Heart right ventricle (tissue), 16 donors: Measurements from ENCODE around the gene DNAJC15. TPM values are rescaled to one million over a fixed set of nuclear protein-coding genes. Genes with fewer than 3 reads are reported as not detected.
"Not testable (repeated sequence)": the region's sequence is repeated elsewhere in the genome, so short reads cannot be mapped to it uniquely, and the experiment has no call there.

Experiments used
- ATAC-seq, 8 donors: fragments of 200-7000 bp; cut with Tn5 transposase; one replicate each; pipeline ENCODE4 v1.9.1; 2020; ENCODE audit warnings: mild to moderate bottlenecking in 8 of 8, moderate library complexity in 8 of 8, moderate number of reproducible peaks in 1 of 8
- DNase-seq, 2 donors: peaks; one replicate each; pipeline ENCODE4 v3.0.0-alpha.2; 2020
- H3K27ac ChIP-seq, 10 donors: fragments of 200-600 bp; sonication (generic) in 2 of 10; one replicate each; pipeline versions ENCODE4 v1.5.0 to v1.8.0; 2020 to 2022; ENCODE audit warnings: mild to moderate bottlenecking in 3 of 10
- H3K27me3 ChIP-seq, 7 donors: fragments of 200-600 bp; one replicate each; pipeline ENCODE4 v1.8.0; 2021 to 2022; ENCODE audit warnings: mild to moderate bottlenecking in 2 of 7
- H3K36me3 ChIP-seq, 9 donors: fragments of 200-600 bp; sonication (generic) in 1 of 9; one replicate each; pipeline versions ENCODE4 v1.5.0 to v1.8.0; 2020 to 2022; ENCODE audit warnings: mild to moderate bottlenecking in 2 of 9
- H3K4me1 ChIP-seq, 9 donors: fragments of 200-600 bp; sonication (generic) in 1 of 9; one replicate each; pipeline versions ENCODE4 v1.5.0 to v1.8.0; 2020 to 2022; ENCODE audit warnings: mild to moderate bottlenecking in 4 of 9
- H3K4me3 ChIP-seq, 10 donors: fragments of 200-600 bp; sonication (generic) in 2 of 10; one replicate each; pipeline versions ENCODE4 v1.5.0 to v1.8.0; 2020 to 2022; ENCODE audit warnings: mild to moderate bottlenecking in 7 of 10, moderate library complexity in 2 of 10
- H3K9me3 ChIP-seq, 11 donors: fragments of 200-600 bp in 10 of 11; sonication (generic) in 2 of 11; one replicate each; pipeline versions ENCODE4 v1.5.0 to v1.8.0; 2013 to 2022; ENCODE audit warnings: mild to moderate bottlenecking in 2 of 11, control low read depth in 1 of 11, moderate library complexity in 1 of 11
- WGBS, 2 donors: extraction: QIAGEN DNeasy Blood & Tissue Kit; methylation state at CpG; one replicate each; pipeline ENCODE4 v1.1.7; 2013; ENCODE audit warnings: inconsistent platforms in 1 of 2; 5-methylcytosine and 5-hydroxymethylcytosine counted together
- intact Hi-C, 10 donors: fragments of 100-400 bp; cut with DNase I; formaldehyde crosslinking; loops; one replicate each; pipeline versions ENCODE4 v1.11.1 to v1.14.2; 2022
- polyA plus RNA-seq, 2 donors: library from polyadenylated mRNA; stranded (reverse); fragments of 200-250 nt; gene quantifications; one replicate each; pipeline ENCODE4 v1.2.3, GENCODE V29; 2013
- total RNA-seq, 10 donors: library from RNA; stranded (reverse); fragmentation: NEBNext Ultra II Directional in 3 of 10; extraction: Animal tissue kit (Norgen Biotek cat#: 25700) in 3 of 10; gene quantifications; one replicate each; pipeline versions ENCODE4 v1.2.1 to v1.2.4, GENCODE V29; 2021 to 2023
- TF ChIP-seq, protein P1 (sequence below), 9 donors: fragments of 200-600 bp; sonication (generic) in 2 of 9; IDR thresholded peaks; one replicate each; pipeline versions ENCODE4 v1.5.0 to v1.8.0; 2021 to 2022; ENCODE audit warnings: antibody characterized with exemption in 9 of 9, mild to moderate bottlenecking in 5 of 9, moderate library complexity in 1 of 9
- donor health status: Arrhythmogenic right ventricular cardiomyopathy.
- donor health status: ischemic (EF 13 %, LVEDD 7.1; RV severe dilation, severe dysfunction).
- donor health status: healthy with polysubstance abuse.
- donor health status: DM: no; HTN: yes; CAD: no.
- donor health status: DM: no; HTN: no; CAD: no.
- donor health status: ischemic (EF 25% LVEDD 6.9; RV normal size, moderate dysfunction).
- donor health status: ischemic (EF 25% LVEDD 5.7; RV mildly dilated, moderate dysfunction).
- donor health status: healthy.
- donor health status: DM: yes; HTN: yes; CAD: no.
- donor health status: Ischemic cardiomyopathy.
- donor health status: ischemic (EF 35%, LVEDD 5.7; RV mildly dilated, moderate dysfunction).
- donor health status: nonischemic (EF 11% LVEDD 7.7; RV severe dilation, severe dysfunction).
- donor health status: DM: yes; HTN: yes; CAD: no.
- donor health status: PGD.
- donor health status: ischemic (EF 29% LVEDD 5.4; RV normal size, mild dysfunction).
- donor health status: nonischemic (EF 23%, LVEDD 6.1; RV moderate dilation, normal function).

Gene DNAJC15
- total and polyA plus RNA-seq, 12 donors = 14.4 to 36.7 (median 28.1) TPM

DNA sequence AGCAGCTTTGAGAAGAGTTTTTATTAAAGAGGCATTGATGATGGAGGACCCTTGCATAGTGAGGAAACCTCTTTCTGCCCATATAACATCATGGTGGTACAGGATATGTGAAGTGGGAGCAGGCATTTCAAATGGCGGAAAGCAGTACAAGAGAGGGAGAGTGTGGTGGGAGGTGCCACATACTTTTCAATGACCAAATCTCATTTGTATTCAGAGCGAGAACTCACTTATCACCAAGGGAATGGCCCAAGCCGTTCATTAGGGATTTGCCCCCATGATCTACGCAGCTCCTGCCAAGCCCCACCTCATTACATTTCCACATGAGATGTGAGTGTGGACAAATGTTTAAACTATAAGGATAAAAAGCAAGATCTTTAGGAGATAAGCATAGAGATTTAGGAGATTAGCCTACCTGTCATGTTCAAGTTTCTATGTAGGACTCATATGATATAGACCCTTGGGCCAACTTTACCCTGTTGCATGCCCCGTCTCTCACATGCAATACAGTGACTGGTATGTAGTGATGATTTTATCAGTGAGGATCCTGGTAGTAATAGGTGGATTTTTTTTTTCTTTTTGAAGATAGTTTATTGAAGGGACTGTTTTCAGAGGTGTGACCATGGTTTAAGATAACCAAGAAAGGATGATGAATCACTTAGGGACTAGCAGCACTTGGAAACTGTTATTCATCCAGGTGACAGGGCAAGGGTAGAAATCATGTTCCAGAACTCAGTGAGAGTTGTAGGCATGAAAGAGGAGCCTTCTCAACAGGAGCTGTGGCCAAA, 38.3 kb downstream of the DNAJC15 start:
- Histone ChIP-seq H3K27ac (no peak overlapping the region), H3K4me3 (no peak overlapping the region), H3K9me3 (peaks cover 0 to 8% (median 0%) of the 10 kb centered on the region in 11 donors), H3K4me1 (peaks cover 6 to 40% (median 31%) of the 10 kb centered on the region in 9 donors), H3K36me3 (peaks cover 0 to 13% (median 0%) of the 10 kb centered on the region in 9 donors), H3K27me3 (no peaks in the 10 kb centered on the region)
- DNase-seq (no peak), ATAC-seq (no peak)
- TF ChIP-seq, protein P1, sequence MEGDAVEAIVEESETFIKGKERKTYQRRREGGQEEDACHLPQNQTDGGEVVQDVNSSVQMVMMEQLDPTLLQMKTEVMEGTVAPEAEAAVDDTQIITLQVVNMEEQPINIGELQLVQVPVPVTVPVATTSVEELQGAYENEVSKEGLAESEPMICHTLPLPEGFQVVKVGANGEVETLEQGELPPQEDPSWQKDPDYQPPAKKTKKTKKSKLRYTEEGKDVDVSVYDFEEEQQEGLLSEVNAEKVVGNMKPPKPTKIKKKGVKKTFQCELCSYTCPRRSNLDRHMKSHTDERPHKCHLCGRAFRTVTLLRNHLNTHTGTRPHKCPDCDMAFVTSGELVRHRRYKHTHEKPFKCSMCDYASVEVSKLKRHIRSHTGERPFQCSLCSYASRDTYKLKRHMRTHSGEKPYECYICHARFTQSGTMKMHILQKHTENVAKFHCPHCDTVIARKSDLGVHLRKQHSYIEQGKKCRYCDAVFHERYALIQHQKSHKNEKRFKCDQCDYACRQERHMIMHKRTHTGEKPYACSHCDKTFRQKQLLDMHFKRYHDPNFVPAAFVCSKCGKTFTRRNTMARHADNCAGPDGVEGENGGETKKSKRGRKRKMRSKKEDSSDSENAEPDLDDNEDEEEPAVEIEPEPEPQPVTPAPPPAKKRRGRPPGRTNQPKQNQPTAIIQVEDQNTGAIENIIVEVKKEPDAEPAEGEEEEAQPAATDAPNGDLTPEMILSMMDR (IDR thresholded peaks at IDR 0.05) = no peak
- WGBS, 2 donors = 91% methylated on average over 5 of the region's 5 CpGs
- intact Hi-C loops = no loop called here

DNA sequence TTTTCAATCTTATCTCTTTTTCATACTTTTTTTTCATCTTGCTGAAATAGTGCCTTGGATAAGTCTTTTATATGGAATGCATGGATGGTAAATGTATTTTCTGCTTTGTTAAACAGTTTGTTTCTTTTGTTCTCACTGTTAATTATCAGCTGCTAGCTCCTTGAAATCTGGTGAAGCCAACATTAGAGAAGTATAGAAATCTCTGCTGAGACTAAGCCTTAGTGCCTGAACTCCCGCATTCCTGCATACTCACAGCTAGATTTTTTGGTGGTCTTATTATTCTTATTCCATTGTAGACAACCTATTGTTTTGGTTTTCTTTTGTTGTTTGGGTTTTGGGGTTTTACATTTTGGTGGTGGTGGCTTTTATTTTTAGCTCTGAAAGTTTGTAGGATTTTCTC, 48.4 kb downstream of the DNAJC15 start:
- 93 to 98% methylated on average over 1 of the region's 1 CpG for WGBS, 2 donors
- intact Hi-C loops = no loop called here
- ATAC-seq (no peak), DNase-seq (no peak)
- Histone ChIP-seq H3K4me1 (peaks cover 0 to 24% (median 9%) of the 10 kb centered on the region in 9 donors), H3K36me3 (peaks cover 0 to 47% (median 11%) of the 10 kb centered on the region in 9 donors), H3K9me3 (no peaks in the 10 kb centered on the region), H3K27me3 (no peaks in the 10 kb centered on the region), H3K27ac (no peak overlapping the region), H3K4me3 (no peak overlapping the region)
- TF ChIP-seq, protein P1 (IDR thresholded peaks at IDR 0.05) = no peak

DNA sequence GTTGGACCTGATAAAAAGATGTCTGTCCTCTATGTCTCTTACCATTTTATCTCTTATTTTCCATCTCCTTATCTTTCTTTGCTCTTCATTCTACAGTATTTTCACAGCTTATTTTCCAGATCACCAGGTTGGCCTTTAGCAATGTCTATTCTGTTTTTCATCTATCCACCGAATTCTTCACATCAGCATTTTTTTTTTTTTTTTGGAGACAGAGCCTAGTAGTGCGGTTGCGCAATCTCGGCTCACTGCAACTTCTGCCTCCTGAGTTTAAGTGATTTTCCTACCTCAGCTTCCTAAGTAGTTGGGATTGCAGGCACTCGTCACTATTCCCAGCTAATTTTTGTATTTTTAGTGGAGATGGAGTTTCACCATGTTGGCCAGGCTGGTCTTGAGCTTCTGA, 49.0 kb downstream of the DNAJC15 start:
- WGBS, 2 donors = 86 to 91% methylated on average over 5 of the region's 5 CpGs
- Histone ChIP-seq H3K36me3 (peaks cover 0 to 43% (median 11%) of the 10 kb centered on the region in 9 donors), H3K4me3 (no peak overlapping the region), H3K9me3 (no peaks in the 10 kb centered on the region), H3K27ac (no peak overlapping the region), H3K4me1 (peaks cover 0 to 30% (median 13%) of the 10 kb centered on the region in 9 donors), H3K27me3 (no peaks in the 10 kb centered on the region)
- TF ChIP-seq, protein P1 (IDR thresholded peaks at IDR 0.05) = no peak
- ATAC-seq (no peak), DNase-seq (peak in 1 of 2 donors; percentile 40)
- intact Hi-C loops = no loop called here

DNA sequence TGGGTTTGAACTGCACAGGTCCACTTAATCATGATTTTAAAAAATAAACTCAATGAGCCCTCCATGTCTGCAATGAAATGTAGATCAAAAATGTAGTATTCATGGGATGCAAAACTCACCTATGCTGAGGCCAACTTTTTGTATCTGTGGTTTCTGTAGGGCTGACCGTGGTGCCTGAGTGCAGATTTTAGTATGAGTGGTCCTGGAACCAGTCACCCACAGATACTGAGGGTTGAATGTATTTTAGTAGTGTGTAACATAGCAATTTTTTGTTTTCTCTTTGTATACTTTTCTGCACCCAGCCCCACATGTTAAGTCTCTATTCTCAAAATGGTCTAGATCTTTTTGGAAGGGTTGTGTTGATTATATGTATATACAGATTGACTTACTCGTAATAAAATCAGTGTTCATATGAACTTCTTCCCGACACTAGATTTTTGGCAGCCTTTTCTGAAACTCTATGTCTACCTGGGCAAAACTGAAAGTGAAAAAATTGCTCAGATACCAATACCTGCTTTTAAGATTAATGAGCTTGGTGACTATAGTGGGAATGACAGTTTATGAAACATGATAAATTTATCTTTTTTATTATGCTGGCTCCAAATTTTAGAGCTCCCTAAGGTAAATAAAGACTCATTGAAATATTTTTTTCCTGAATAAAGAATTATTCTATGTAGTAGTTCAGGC, 51.6 kb downstream of the DNAJC15 start:
- WGBS, 2 donors = 61 to 70% methylated on average over 3 of the region's 3 CpGs
- Histone ChIP-seq H3K9me3 (no peaks in the 10 kb centered on the region), H3K4me3 (no peak overlapping the region), H3K36me3 (peaks cover 0 to 26% (median 0%) of the 10 kb centered on the region in 9 donors), H3K27ac (no peak overlapping the region), H3K4me1 (peaks cover 0 to 50% (median 28%) of the 10 kb centered on the region in 9 donors), H3K27me3 (no peaks in the 10 kb centered on the region)
- ATAC-seq (no peak), DNase-seq (no peak)
- TF ChIP-seq, protein P1 (IDR thresholded peaks at IDR 0.05) = no peak
- intact Hi-C loops = loop anchor here in 1 of 10 donors (5.0 kb wide), 1 partner anchor 103 kb away; no protein-coding TSS in a partner anchor

GRCh38 chr13:43075511-43075902, 52.1 kb downstream of the DNAJC15 start:
- Histone ChIP-seq H3K4me1 (peaks cover 0 to 50% (median 28%) of the 10 kb centered on the region in 9 donors), H3K36me3 (peaks cover 0 to 26% (median 0%) of the 10 kb centered on the region in 9 donors)
- WGBS, 2 donors = 92 to 95% methylated on average over 3 of the region's 3 CpGs
- not testable (repeated sequence) for H3K9me3 ChIP-seq, H3K27ac ChIP-seq, ATAC-seq, H3K27me3 ChIP-seq, DNase-seq, H3K4me3 ChIP-seq
- intact Hi-C loops = loop anchor here in 1 of 10 donors (5.0 kb wide), 1 partner anchor 103 kb away; no protein-coding TSS in a partner anchor
